ENCODE results near the gene BMPR1B.

Gene BMPR1B

GRCh38 chr4:95122001-95122400 is 364.2 kb downstream of the BMPR1B start:
- Histone ChIP-seq H4K20me1 (ENCODE audit: insufficient read depth, low read length) (no peaks in the 10 kb centered on the region), H3K9ac (ENCODE audit: low read length) (no peak overlapping the region), H3K79me2 (ENCODE audit: low read length) (no peaks in the 10 kb centered on the region), H3F3A (ENCODE audit: insufficient read depth, low read length) (no peaks in the 10 kb centered on the region), H3K27me3 (replicated peaks; ENCODE audit: insufficient read depth, low read length) (no peaks in the 10 kb centered on the region), H3K27ac (ENCODE audit: low read length) (no peak overlapping the region), H3K9me3 (replicated peaks; ENCODE audit: insufficient read depth, low read length) (no peaks in the 10 kb centered on the region), H3K36me3 (replicated peaks; ENCODE audit: insufficient read depth, low read length) (no peaks in the 10 kb centered on the region), H3K4me3 (ENCODE audit: low read length) (no peak overlapping the region), H3K4me1 (ENCODE audit: low read length) (no peaks in the 10 kb centered on the region), H3K4me2 (ENCODE audit: low read depth, low read length) (no peak overlapping the region), H3K9me2 (replicated peaks; ENCODE audit: insufficient read depth, low read length) (no peaks in the 10 kb centered on the region), H2AFZ (ENCODE audit: low read length) (no peak overlapping the region)
- no peak for DNase-seq
- TF ChIP-seq CTCF (IDR thresholded peaks at IDR 0.05; ENCODE audit: low read length) (no peak), EZH2 (optimal IDR thresholded peaks at IDR 0.05; ENCODE audit: low read depth, low read length) (no peak), EZH2phosphoT487 (IDR thresholded peaks at IDR 0.05; ENCODE audit: low read length) (no peak)

DNA sequence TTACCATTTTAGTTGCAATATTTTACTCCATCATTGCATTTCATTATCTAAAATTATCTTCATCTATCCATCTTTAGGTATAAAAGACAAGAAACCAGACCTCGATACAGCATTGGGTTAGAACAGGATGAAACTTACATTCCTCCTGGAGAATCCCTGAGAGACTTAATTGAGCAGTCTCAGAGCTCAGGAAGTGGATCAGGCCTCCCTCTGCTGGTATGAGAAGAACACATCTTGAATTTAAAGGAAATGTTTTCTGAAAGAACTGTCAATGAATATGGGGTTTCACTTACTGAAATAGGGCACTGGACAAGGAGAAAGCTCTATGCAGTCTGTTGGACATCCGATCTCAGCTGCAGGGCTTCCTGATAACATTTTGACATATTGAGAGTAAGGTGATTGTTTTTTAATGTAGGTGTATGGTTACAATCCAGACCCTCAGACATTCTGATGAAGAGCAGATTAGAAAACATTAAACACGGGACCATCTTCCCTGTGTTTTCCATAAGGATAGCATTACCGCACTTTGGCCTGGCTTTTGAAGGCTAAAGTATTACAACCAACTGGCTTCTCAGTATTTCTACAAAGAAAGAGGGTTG is 367.2 kb downstream of the BMPR1B start:
- H3K4me1 ChIP-seq (ENCODE audit: low read length) = no peaks in the 10 kb centered on the region
- peak; percentile 32 for DNase-seq
- H3K9ac ChIP-seq (ENCODE audit: low read length) = no peak overlapping the region
- no peaks in the 10 kb centered on the region for H3K27me3 ChIP-seq (replicated peaks; ENCODE audit: insufficient read depth, low read length)
- peak; percentile 30; the same call in 1 of the 2 replicates for TF ChIP-seq CTCF (IDR thresholded peaks at IDR 0.05; ENCODE audit: low read length)
- no peak for TF ChIP-seq EZH2 (optimal IDR thresholded peaks at IDR 0.05; ENCODE audit: low read depth, low read length)
- no peak for TF ChIP-seq EZH2phosphoT487 (IDR thresholded peaks at IDR 0.05; ENCODE audit: low read length)
- no peak overlapping the region for H3K4me2 ChIP-seq (ENCODE audit: low read depth, low read length)
- no peaks in the 10 kb centered on the region for H3K9me2 ChIP-seq (replicated peaks; ENCODE audit: insufficient read depth, low read length)
- H3K4me3 ChIP-seq (ENCODE audit: low read length) = no peak overlapping the region
- H3F3A ChIP-seq (ENCODE audit: insufficient read depth, low read length) = no peaks in the 10 kb centered on the region
- no peaks in the 10 kb centered on the region for H3K36me3 ChIP-seq (replicated peaks; ENCODE audit: insufficient read depth, low read length)
- H4K20me1 ChIP-seq (ENCODE audit: insufficient read depth, low read length) = no peaks in the 10 kb centered on the region
- H2AFZ ChIP-seq (ENCODE audit: low read length) = no peak overlapping the region
- no peaks in the 10 kb centered on the region for H3K79me2 ChIP-seq (ENCODE audit: low read length)
- no peaks in the 10 kb centered on the region for H3K9me3 ChIP-seq (replicated peaks; ENCODE audit: insufficient read depth, low read length)
- no peak overlapping the region for H3K27ac ChIP-seq (ENCODE audit: low read length)

- Histone ChIP-seq H2AFZ (ENCODE audit: low read length) (no peak overlapping the region), H3K9ac (ENCODE audit: low read length) (no peak overlapping the region), H4K20me1 (ENCODE audit: insufficient read depth, low read length) (no peaks in the 10 kb centered on the region), H3K36me3 (replicated peaks; ENCODE audit: insufficient read depth, low read length) (no peaks in the 10 kb centered on the region), H3K4me2 (ENCODE audit: low read depth, low read length) (no peak overlapping the region), H3K9me3 (replicated peaks; ENCODE audit: insufficient read depth, low read length) (no peaks in the 10 kb centered on the region), H3K4me3 (ENCODE audit: low read length) (no peak overlapping the region), H3K9me2 (replicated peaks; ENCODE audit: insufficient read depth, low read length) (no peaks in the 10 kb centered on the region), H3K27me3 (replicated peaks; ENCODE audit: insufficient read depth, low read length) (no peaks in the 10 kb centered on the region), H3K4me1 (ENCODE audit: low read length) (no peaks in the 10 kb centered on the region), H3F3A (ENCODE audit: insufficient read depth, low read length) (no peaks in the 10 kb centered on the region), H3K79me2 (ENCODE audit: low read length) (no peaks in the 10 kb centered on the region), H3K27ac (ENCODE audit: low read length) (no peak overlapping the region)
- TF ChIP-seq EZH2 (optimal IDR thresholded peaks at IDR 0.05; ENCODE audit: low read depth, low read length) (no peak), CTCF (IDR thresholded peaks at IDR 0.05; ENCODE audit: low read length) (no peak), EZH2phosphoT487 (IDR thresholded peaks at IDR 0.05; ENCODE audit: low read length) (no peak)
- DNase-seq = no peak
Measured at GRCh38 chr4:95129031-95129430, 371.3 kb downstream of the BMPR1B start.

Data from MM.1S (cell line).